HG03159 (cell line): ENCODE results near the gene HHAT.

ENCODE experiments used
- ATAC-seq: cut with Tn5 transposase; IDR thresholded peaks from one replicate; pipeline ENCODE4 v1.9.1; 2021; ENCODE audit warnings: mild to moderate bottlenecking, moderate library complexity; ENCODE audit not compliant: unreplicated experiment

Gene HHAT

DNA sequence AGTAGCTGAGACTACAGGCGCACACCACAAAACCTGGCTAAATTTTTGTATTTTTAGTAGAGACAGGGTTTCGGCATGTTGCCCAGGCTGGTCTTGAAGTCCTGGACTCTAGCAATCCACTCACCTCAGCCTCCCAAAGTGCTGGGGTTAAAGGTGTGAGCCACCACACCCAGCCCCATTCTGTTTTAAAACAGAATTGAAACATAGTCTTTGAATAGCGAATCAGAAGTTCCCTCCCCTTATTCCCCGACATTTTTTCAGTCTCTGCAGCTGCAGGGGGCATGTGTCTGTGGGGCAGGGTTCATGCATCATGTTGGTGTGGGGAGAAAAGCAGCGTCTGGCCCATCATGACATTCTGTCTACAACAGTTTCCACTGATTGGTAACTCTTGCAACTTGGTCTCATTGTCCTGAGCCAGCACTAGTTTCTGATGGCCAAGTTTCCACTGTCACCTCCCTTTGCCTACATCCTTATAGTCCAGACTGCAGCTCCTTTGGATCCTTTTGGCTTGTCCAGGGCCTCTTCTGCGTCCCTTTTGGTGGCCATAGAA, 15.6 kb upstream of the HHAT start:
- no peak for ATAC-seq

DNA sequence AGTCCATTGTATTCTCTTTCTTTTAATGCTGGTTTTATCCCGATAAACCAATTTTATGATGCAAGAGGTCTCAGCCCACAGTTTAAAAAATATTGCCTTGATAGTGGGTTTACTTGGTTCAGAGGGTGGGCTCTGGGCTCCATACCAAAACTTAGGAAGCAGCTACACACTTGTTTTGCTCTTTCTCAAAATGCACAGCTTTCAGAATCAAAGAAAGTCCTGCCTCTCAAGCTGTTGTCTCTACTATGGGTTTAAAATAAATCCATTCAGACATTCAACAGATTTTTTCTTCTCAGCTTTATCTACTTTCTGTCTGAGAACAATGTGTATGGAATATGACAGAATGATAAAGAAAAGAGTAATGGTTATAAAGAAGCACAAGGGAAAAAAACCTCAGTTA, 14.8 kb upstream of the HHAT start:
- ATAC-seq, result no peak

DNA sequence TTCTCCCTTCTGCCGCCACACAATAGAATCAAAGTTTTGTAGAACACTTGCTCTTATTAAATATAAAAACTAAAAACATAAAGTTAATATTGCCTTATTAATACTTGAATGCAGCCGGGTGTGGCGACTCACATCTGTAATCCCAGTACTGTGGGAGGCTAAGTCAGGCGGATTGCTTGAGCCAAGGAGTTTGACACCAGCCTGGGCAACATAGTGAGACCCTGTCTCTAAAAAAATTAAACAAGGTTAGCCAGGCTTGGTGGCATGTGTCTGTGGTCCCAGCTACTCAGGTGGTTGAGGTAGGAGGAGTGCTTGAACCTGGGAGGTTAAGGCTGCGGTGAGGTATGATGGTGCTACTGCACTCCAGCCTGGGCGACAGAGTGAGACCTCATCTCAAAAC, 13.2 kb upstream of the HHAT start:
- ATAC-seq, result no peak

- ATAC-seq, result no peak
These were observed 7.6 kb upstream of the HHAT start for GRCh38 chr1:210321131-210321530.

GRCh38 chr1:210321552-210321951, 7.2 kb upstream of the HHAT start:
- ATAC-seq, result no peak

DNA sequence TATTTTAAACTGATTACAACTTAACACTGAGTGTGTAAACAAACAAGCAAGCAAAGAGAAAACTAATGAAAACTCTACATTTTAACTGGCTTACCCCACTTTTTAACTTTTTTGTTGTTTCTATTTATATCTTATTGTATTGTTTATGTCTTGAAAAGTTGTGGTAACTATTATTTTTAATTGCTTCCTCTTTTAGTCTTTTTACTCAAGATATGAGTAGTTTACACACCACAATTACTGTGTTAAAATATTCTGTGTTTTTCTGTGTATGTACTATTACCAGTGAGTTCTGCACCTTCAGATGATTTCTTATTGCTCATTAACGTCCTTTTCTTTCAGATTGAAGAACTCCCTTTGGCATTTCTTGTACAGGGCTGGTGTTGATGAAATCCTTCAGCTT, 4.7 kb upstream of the HHAT start:
- no peak for ATAC-seq

- no peak for ATAC-seq
These were observed 3.6 kb upstream of the HHAT start for GRCh38 chr1:210325026-210325670.

DNA sequence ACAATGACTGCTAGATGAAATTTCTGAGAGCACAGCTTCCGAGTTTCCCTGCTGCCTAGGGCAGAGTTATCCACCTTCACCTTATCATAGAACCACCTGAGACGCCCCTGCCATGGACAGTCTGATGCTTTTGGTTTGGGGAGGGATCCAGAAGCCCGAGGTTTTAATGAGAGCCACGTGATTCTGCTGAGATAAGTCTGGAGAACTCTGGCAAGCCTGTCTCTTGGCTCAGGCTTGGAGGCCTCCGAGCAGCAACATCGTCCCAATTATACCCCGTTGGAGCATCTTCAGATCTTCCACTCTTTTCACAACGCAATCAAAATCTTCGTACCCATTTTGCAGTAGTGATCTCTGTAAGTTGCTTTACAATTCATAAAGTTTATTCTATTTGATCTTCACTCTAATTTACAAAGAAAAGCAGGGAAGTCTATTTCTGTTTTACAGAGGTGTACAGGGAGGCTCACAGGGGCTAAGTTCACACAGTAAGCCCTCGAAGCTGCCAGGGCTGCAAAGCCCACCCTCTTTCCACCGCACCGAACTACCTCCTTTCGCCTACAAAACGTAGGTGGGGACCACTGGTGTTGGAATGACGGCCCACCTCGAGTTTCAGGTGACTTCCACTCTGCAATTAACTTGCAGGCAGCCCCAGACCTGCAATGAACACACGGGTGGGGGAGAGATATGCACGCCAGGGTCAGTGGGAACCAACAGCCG, 513 bp upstream of the HHAT start:
- ATAC-seq, result no peak

GRCh38 chr1:210330279-210330866, 1.7 kb downstream of the HHAT start:
- no peak for ATAC-seq

DNA sequence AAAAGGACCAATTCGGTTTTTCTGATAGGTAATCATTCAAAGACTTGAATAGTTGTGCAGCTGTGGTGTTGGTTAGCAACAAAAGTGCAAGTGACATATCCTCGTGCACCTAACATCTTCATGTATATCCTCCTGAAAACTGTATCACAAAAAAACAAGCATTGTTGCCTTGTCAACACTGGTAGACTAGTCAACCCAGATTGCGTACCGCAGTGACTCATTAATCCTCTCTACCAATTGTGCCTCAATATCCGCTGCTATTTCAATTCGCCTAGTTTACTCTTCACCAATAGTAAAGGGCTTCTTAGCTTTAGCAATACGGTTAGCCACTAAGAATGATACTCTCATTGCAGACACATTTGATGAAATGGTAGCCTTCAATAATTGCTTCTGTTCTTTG, 3.5 kb downstream of the HHAT start:
- ATAC-seq, result no peak

- ATAC-seq, result peak; percentile 82
These were observed 4.2 kb downstream of the HHAT start for GRCh38 chr1:210332719-210333398.

DNA sequence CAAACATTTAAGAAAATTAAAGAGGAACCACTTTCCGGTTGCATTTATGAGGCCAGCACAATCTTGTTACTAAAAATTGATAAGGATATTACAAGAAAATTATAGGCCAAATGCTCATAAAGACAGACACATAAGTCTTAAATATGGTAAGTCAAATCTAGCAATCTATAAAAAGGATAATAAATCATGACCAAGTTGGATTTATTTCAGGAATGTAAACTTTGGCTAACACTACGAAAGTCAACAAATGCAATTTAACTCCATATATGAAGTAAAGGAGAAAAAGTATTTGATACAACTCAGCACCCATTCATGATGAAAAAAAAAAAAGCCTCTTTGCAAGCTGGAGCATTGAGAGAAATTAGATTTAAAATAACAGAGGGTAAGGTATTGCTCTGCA, 6.3 kb downstream of the HHAT start:
- no peak for ATAC-seq

GRCh38 chr1:210336362-210336761, 7.7 kb downstream of the HHAT start:
- no peak for ATAC-seq

DNA sequence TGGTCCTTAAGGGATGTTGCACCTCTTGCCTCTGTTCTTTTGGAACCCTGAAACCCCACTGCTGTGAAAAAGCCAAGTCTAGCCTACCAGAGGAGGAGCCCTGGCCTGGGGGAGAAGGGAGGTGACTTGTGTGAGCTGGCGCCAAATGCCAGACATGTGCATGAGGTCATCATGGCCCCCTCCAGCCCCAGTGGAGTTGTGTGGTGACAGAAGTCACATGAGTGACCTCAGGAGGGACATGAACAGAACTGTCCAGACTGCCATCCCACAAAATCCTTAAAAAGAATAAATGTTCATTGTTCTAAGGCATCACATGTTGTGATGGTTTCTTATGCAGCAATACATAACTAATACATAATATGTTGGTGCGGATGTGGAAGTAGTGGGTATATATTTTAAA, 10.8 kb downstream of the HHAT start:
- ATAC-seq, result no peak

DNA sequence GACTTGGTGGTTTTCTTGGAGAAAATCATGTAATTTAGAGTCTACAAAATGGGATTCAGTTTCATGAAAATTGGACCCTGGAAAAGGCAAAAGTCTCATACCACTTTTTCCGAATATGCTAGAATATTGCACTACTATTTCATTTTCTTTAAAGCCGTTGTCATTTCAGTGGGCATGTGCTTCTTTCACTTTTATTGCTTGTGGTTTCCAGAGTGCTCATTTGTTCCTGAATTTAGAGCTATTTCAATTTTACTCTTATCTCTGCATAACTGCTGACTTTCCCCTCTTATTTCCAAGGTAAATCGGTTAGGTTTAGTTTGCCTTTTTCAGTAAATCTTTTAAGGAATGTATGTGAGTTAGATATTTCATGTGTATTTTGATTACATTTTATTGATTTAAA, 11.6 kb downstream of the HHAT start:
- ATAC-seq, result no peak

DNA sequence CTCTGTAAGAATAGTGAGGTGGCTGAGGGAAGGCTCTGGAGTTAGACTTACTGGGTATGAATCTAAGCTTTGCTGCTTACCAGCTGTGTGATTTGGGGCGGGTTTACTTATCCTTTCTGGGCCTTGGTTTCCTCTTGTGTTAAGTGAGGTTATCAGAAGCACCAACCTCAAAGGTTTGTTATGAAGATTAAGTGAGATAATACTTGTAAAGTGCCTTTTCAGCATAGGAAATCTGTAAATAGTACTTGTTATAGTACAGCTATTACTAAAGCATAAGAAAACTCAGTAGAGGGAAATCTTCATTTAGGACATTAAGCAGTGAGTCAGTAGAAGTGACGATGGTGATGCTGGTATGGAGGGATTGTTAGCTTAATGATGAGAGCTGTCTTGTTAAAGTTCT, 12.1 kb downstream of the HHAT start:
- ATAC-seq, result no peak

DNA sequence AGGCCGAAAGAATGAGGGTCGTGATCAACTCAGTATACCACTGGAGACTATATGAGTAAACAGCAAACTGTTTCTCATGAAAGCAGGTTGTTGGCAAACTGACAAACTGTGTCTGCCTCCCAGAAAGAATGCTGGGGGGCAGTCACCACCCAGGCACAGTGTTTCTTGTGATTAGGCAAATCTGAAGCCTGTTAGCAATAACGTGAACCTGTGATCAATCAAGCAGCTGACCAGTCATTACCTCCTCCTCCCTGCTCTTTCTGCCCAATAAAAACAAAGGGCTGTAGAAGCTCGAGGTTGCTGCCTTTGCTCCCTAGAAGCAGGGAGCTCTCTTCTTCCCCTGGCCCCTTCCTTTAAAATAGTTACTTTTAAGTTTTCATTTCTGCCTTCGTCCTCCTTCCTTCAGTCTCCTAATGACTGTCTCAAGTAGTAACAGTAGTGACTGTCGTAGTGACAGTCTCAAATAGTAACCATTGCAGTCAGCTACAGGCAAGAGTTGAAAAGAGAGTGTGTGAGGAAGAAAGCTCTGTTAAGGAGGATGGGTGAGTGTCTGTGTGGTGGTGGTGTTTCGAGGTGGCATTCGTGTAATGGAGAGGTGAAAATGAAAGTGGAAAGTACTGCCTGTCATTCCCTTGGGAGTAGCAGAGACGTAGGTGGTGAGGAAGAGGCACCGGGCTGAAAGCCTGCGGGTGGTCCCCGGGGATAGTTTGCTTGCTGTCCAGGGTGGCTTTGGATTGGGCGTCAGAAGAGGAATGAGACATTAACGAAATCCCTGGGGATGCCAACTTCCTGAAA, 14.5 kb downstream of the HHAT start:
- ATAC-seq, result peak; percentile 48

GRCh38 chr1:210344706-210345105, 16.0 kb downstream of the HHAT start:
- ATAC-seq, result no peak

GRCh38 chr1:210347112-210347511, 18.4 kb downstream of the HHAT start:
- peak; percentile 40 for ATAC-seq

GRCh38 chr1:210351496-210351895, 22.8 kb downstream of the HHAT start:
- ATAC-seq, result no peak

DNA sequence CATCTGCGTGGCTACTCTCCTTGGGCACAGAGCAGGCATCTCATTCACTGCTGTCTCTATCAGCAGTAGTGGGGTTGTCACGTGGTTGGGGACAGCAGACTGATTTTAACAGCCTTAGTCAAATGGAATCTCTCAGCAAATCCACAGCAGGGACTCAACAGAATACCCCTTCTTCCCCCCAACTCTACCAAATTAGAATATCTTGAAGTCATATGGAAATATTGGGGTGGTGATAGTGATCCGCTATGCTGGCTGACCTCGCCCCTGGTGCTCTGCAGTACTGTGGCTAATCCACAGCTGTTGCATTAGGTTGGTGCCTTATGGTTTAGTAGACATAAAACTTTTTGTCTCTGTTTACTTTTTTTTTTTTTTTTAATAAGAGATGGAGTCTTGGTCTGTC, 23.9 kb downstream of the HHAT start:
- no peak for ATAC-seq
